ENCODE data around the gene CIROP. TPM values are rescaled to one million over a fixed set of nuclear protein-coding genes. Genes with fewer than 3 reads are reported as not detected.
A peak's percentile ranks its signal among the peaks of the same experiment; 100 is the strongest.

The CIROP gene
- total and polyA plus RNA-seq, 9 of the 15 experiments (the other 6 are each of a cell fraction or from before 2014, with no cell fraction given) = not detected

GRCh38 chr14:23095196-23096108, 9.3 kb downstream of the CIROP start, which contains the start of gene C14orf119 (continued):
- TF ChIP-seq ZNF740 (CRISPR knock-in tag; IDR thresholded peaks at IDR 0.05) (peak; percentile 77; the same call in 1 of the 2 replicates), ZNF740 (tag; IDR thresholded peaks at IDR 0.05) (peak in 1 of 2 experiments; percentile 49; a peak in 1 of 4 replicates), NRF1 (conservative IDR thresholded peaks at IDR 0.05 in 1 of 2, IDR thresholded peaks at IDR 0.05 in 1 of 2) (peak; percentile 83 to 85), ZNF232 (CRISPR knock-in tag; IDR thresholded peaks at IDR 0.05) (no peak), PCBP2 (IDR thresholded peaks at IDR 0.05; ENCODE audit: low read depth, low read length, poor library complexity, severe bottlenecking) (no peak), MGA (IDR thresholded peaks at IDR 0.05) (no peak; the same call in 1 of the 2 replicates), DEAF1 (CRISPR knock-in tag; IDR thresholded peaks at IDR 0.05) (peak; percentile 86), RUNX1 (IDR thresholded peaks at IDR 0.05; ENCODE audit: low read depth) (no peak), CHD4 (IDR thresholded peaks at IDR 0.05; ENCODE audit: insufficient read depth, insufficient replicate concordance, low read depth, low read length, poor library complexity, severe bottlenecking) (no peak), L3MBTL2 (IDR thresholded peaks at IDR 0.05) (peak; percentile 9; the same call in 1 of the 2 replicates)

Data from K562 (cell line).